G401 (cell line): ENCODE data around the gene WFDC8. TPM values are rescaled to one million over a fixed set of nuclear protein-coding genes. Genes with fewer than 3 reads are reported as not detected.

ENCODE experiments used
- DNase-seq: peaks from one replicate; pipeline ENCODE4 v3.0.0-alpha.2; 2015; ENCODE audit warnings: low spot score
- in situ Hi-C: cut with HindIII; loops from 2 replicates; pipeline ENCODE4 v1.10.0; 2016; ENCODE audit warnings: low sequenced_read_pairs, mixed read lengths
- total RNA-seq: library from RNA; depleted of rRNA; stranded (reverse); fragments of >200 nt; shearing (Covaris generic); gene quantifications from 2 replicates; pipeline ENCODE4 v1.2.3, GENCODE V29; 2014; rRNA removed

WFDC8 gene
- total RNA-seq, 1 experiment from 2014 or later = not detected

GRCh38 chr20:45503403-45503802, 75.7 kb downstream of the WFDC8 start:
- in situ Hi-C loops = no loop called here

GRCh38 chr20:45502561-45502960, 76.5 kb downstream of the WFDC8 start:
- in situ Hi-C loops = no loop called here
- no peak for DNase-seq

More at GRCh38 chr20:45503403-45503802, 75.7 kb downstream of the WFDC8 start:
- no peak for DNase-seq

Other genes with a start within 250 kb of the WFDC8 start
- 16.4 and 24.7 TPM in 2 replicates for gene SDC4, start 230.9 kb downstream of the WFDC8 start, total RNA-seq
- 13.0 and 21.9 TPM in 2 replicates for gene SYS1, start 216.1 kb downstream of the WFDC8 start, total RNA-seq
- not detected in 2 replicates for gene TP53TG5, start 201.0 kb downstream of the WFDC8 start, total RNA-seq
- 0.86 and 5.7 TPM in 2 replicates for gene DBNDD2, start 171.0 kb downstream of the WFDC8 start, total RNA-seq
- 25.2 and 31.0 TPM in 2 replicates for gene PIGT, start 163.1 kb downstream of the WFDC8 start, total RNA-seq
- not detected in 2 replicates for gene WFDC2, start 109.5 kb downstream of the WFDC8 start, total RNA-seq
- not detected in 2 replicates for gene SPINT3, start 63.7 kb downstream of the WFDC8 start, total RNA-seq
- not detected in 2 replicates for gene WFDC6, start 39.8 kb downstream of the WFDC8 start, total RNA-seq
- gene EPPIN, start 31.9 kb downstream of the WFDC8 start, total RNA-seq = not detected in 2 replicates
- gene WFDC10A, start 50.5 kb upstream of the WFDC8 start, total RNA-seq = not detected in 2 replicates
- gene WFDC9, start 52.0 kb upstream of the WFDC8 start, total RNA-seq = not detected in 2 replicates
- gene WFDC11, start 91.0 kb upstream of the WFDC8 start, total RNA-seq = not detected in 2 replicates
- not detected in 2 replicates for gene WFDC13, start 122.8 kb upstream of the WFDC8 start, total RNA-seq
- gene WFDC10B, start 125.7 kb upstream of the WFDC8 start, total RNA-seq = not detected in 2 replicates
- gene SPINT4, start 143.1 kb upstream of the WFDC8 start, total RNA-seq = not detected in 2 replicates
- not detected in 2 replicates for gene WFDC3, start 212.6 kb upstream of the WFDC8 start, total RNA-seq
- gene DNTTIP1, start 212.7 kb upstream of the WFDC8 start, total RNA-seq = 40.4 and 43.3 TPM in 2 replicates
- gene UBE2C, start 233.4 kb upstream of the WFDC8 start, total RNA-seq = 75.4 and 83.0 TPM in 2 replicates
- 1.3 and 1.8 TPM in 2 replicates for gene TNNC2, start 248.0 kb upstream of the WFDC8 start, total RNA-seq